ENCODE data around the gene PLB1.

The PLB1 gene

DNA sequence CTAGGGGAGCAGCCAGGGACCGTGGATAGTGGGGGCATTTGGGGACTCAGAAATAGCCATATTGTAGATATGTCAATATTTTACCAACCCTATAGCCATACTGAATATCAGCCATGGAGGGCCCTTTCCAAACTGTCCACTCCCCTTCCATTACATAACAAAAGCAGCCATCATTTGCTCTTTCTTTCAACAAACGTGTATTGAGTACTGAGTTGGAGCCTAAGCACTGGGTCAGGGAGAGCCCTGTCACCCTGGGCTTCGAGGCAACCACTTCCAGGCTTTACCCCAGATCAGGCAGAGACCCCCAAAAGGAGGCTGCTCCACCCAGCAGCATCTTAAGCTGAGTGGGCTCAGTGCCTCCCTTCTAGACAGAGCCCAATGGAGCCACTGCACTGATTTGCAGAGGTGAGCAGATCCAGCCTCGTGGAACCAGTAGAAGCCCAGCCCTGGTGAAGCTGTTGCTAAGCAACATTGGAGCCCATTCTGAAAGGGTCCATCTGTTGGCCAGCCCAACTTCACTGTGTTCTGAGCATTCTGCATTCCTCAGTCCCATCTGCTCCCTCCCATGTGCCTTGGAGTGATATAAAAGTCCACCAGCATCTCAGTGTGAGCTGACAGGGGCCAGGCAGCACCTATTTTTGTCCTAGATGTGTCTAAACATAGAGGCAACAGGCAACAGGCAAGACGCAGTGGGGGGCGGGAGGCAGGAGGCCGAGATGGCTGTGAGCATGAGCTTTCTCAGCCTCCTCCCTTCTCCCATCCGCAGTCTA, 112.1 kb downstream of the PLB1 start:
- no peak for DNase-seq (ENCODE audit: low read depth, low spot score)
- TF ChIP-seq, protein P1, sequence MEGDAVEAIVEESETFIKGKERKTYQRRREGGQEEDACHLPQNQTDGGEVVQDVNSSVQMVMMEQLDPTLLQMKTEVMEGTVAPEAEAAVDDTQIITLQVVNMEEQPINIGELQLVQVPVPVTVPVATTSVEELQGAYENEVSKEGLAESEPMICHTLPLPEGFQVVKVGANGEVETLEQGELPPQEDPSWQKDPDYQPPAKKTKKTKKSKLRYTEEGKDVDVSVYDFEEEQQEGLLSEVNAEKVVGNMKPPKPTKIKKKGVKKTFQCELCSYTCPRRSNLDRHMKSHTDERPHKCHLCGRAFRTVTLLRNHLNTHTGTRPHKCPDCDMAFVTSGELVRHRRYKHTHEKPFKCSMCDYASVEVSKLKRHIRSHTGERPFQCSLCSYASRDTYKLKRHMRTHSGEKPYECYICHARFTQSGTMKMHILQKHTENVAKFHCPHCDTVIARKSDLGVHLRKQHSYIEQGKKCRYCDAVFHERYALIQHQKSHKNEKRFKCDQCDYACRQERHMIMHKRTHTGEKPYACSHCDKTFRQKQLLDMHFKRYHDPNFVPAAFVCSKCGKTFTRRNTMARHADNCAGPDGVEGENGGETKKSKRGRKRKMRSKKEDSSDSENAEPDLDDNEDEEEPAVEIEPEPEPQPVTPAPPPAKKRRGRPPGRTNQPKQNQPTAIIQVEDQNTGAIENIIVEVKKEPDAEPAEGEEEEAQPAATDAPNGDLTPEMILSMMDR (IDR thresholded peaks at IDR 0.05; ENCODE audit: low read depth, low read length), result no peak
- in situ Hi-C loops (cut with HindIII; ENCODE audit: low sequenced_read_pairs), result no loop called here
- H3K4me3 ChIP-seq (ENCODE audit: low read depth, low read length), result no peak overlapping the region

- no peak for DNase-seq (ENCODE audit: low read depth, low spot score)
- in situ Hi-C loops (cut with HindIII; ENCODE audit: low sequenced_read_pairs), result no loop called here
- no peak overlapping the region for H3K4me3 ChIP-seq (ENCODE audit: low read depth, low read length)
- TF ChIP-seq, protein P1 (IDR thresholded peaks at IDR 0.05; ENCODE audit: low read depth, low read length), result no peak
Observed at GRCh38 chr2:28608500-28609424, 112.9 kb downstream of the PLB1 start.

- no peak overlapping the region for H3K4me3 ChIP-seq (ENCODE audit: low read depth, low read length)
- in situ Hi-C loops (cut with HindIII; ENCODE audit: low sequenced_read_pairs), result no loop called here
- TF ChIP-seq, protein P1 (IDR thresholded peaks at IDR 0.05; ENCODE audit: low read depth, low read length), result no peak
- peak; percentile 98 for DNase-seq (ENCODE audit: low read depth, low spot score)
Observed at GRCh38 chr2:28610583-28611201, 114.8 kb downstream of the PLB1 start.

DNA sequence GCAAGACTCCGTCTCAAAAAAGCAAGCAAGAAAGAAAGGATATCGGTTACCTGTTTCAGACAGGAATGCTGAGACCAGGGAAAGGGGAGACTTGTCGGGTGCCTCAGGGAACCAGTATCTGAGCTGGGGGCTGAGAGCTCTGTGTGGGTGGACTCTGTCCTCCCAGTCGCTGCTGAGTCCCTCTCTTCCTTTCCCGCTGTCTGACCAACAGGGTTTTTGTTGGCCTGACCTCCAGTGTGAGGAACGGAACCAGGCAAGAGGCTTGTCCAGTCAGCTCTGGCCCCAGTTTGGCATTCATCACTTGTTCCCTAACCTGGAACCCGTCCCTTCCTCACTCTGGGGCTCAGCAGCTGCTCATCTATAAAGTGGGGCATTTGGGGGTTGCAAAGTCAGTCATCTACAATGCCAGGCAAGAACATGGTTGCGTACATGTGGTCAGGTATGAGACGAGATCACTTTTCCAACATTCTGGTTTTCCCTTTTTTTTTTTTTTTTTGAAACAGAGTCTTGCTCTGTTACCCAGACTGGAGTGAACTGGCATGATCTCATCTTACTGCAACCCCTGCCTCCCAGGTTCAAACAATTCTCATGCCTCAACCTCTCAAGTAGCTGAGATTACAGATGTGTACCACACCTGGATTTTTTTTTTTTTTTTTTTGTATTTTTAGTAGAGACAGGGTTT, 116.4 kb downstream of the PLB1 start:
- no peak for DNase-seq (ENCODE audit: low read depth, low spot score)
- TF ChIP-seq, protein P1 (IDR thresholded peaks at IDR 0.05; ENCODE audit: low read depth, low read length), result no peak
- in situ Hi-C loops (cut with HindIII; ENCODE audit: low sequenced_read_pairs), result no loop called here
- H3K4me3 ChIP-seq (ENCODE audit: low read depth, low read length), result no peak overlapping the region

GRCh38 chr2:28613186-28613585, 117.3 kb downstream of the PLB1 start:
- DNase-seq (ENCODE audit: low read depth, low spot score), result no peak
- in situ Hi-C loops (cut with HindIII; ENCODE audit: low sequenced_read_pairs), result no loop called here
- no peak overlapping the region for H3K4me3 ChIP-seq (ENCODE audit: low read depth, low read length)
- TF ChIP-seq, protein P1 (IDR thresholded peaks at IDR 0.05; ENCODE audit: low read depth, low read length), result no peak
